ENCODE measurements around the gene NKAIN1. TPM values are rescaled to one million over a fixed set of nuclear protein-coding genes. Genes with fewer than 3 reads are reported as not detected.

Gene NKAIN1
- total and polyA plus RNA-seq, 2 donors (not counting 3 experiments of a cell fraction or from before 2014, with no cell fraction given): 0.29 to 0.40 TPM

DNA sequence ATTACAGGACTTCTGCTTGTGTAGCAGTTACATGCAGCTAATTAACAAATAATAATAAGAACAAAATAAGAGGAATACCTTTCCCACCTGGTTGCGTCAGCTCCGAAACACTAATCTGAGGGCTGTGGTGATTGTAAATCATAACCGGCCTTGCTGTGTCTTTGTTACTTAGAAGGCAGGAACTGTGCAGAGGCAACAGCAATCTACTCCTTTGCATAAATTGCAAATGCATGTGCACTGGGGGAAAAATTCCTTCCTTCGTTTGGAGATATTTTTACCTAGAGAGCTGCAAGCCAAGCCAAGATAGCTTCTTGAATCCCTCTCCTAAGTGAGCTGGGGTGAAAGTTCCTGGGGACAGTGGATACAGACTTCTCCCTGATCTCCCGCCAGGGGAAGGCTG, 46.0 kb downstream of the NKAIN1 start:
- Histone ChIP-seq H4K20me1 (replicated peaks; ENCODE audit: control insufficient read depth, extremely low read depth, insufficient read depth, low read length) (no peaks in the 10 kb centered on the region), H3K9me3 (replicated peaks; ENCODE audit: control insufficient read depth, insufficient read depth, low read length) (no peaks in the 10 kb centered on the region), H3K4me3 (replicated peaks in 1 of 3; ENCODE audit: insufficient read depth in 1 of 3, low read depth in 1 of 3, low read length in 3 of 3) (no peak overlapping the region), H3K4me2 (ENCODE audit: insufficient read depth, low read length) (no peak overlapping the region), H3K27ac (ENCODE audit: insufficient read depth, low read depth, low read length) (no peak overlapping the region), H3K27me3 (ENCODE audit: control insufficient read depth in 2 of 2, insufficient read depth in 2 of 2, low read length in 2 of 2) (no peaks in the 10 kb centered on the region), H2AFZ (ENCODE audit: low read depth, low read length) (no peak overlapping the region), H3K36me3 (ENCODE audit: control insufficient read depth in 2 of 2, extremely low read depth in 1 of 2, insufficient read depth in 2 of 2, low read length in 2 of 2) (no peaks in the 10 kb centered on the region), H3K9ac (replicated peaks; ENCODE audit: extremely low read depth, insufficient read depth, low read length) (no peak overlapping the region), H3K9me1 (replicated peaks; ENCODE audit: control insufficient read depth, extremely low read depth, insufficient read depth, low read length) (no peaks in the 10 kb centered on the region), H3K79me2 (ENCODE audit: control insufficient read depth, insufficient read depth, low read length) (no peaks in the 10 kb centered on the region), H3K4me1 (ENCODE audit: control insufficient read depth, extremely low read depth, insufficient read depth, low read length) (no peaks in the 10 kb centered on the region)
- DNase-seq (ENCODE audit: low read depth, low spot score) (no peak), FAIRE-seq (no peak)
- TF ChIP-seq POLR2AphosphoS5 (IDR thresholded peaks at IDR 0.05; ENCODE audit: insufficient read depth, low read depth, low read length) (no peak), MYC (IDR thresholded peaks at IDR 0.05; ENCODE audit: low read depth, low read length) (no peak), POLR2A (IDR thresholded peaks at IDR 0.05; ENCODE audit: low read depth, low read length) (no peak), EZH2 (IDR thresholded peaks at IDR 0.05; ENCODE audit: borderline replicate concordance, low read depth, low read length, severe bottlenecking) (no peak), CTCF (IDR thresholded peaks at IDR 0.05; ENCODE audit: extremely low read depth in 1 of 2, insufficient read depth in 1 of 2, low read depth in 1 of 2, low read length in 2 of 2) (no peak), FOS (IDR thresholded peaks at IDR 0.05; ENCODE audit: borderline replicate concordance, insufficient read depth, low read length) (no peak), GATA2 (IDR thresholded peaks at IDR 0.05; ENCODE audit: insufficient read depth, insufficient read length, low read depth, low read length) (no peak), JUN (IDR thresholded peaks at IDR 0.05; ENCODE audit: borderline replicate concordance, insufficient read depth, insufficient read length, low read depth) (no peak)
- TF ChIP-seq, protein P1, sequence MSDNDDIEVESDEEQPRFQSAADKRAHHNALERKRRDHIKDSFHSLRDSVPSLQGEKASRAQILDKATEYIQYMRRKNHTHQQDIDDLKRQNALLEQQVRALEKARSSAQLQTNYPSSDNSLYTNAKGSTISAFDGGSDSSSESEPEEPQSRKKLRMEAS (IDR thresholded peaks at IDR 0.05; ENCODE audit: insufficient read depth, insufficient read length): no peak
- intact Hi-C loops (cut with micrococcal nuclease): no loop called here
- dilution Hi-C loops (cut with MboI; ENCODE audit: extremely low pct_ligation_motif_present, low sequenced_read_pairs): no loop called here
- CTCF ChIA-PET: interaction anchor here (0.9 to 3.4 kb wide), 4 partner anchors 9 to 356 kb away, joined by 3 to 38 read pairs (median 8); no protein-coding TSS in a partner anchor
- POLR2A ChIA-PET: no interaction called here
- no TSS peak for BruUV-seq (replicated peaks)
